WTC11 (cell line): ENCODE results near the gene HS3ST3A1. TPM values are rescaled to one million over a fixed set of nuclear protein-coding genes. Genes with fewer than 3 reads are reported as not detected.
A peak's percentile ranks its signal among the peaks of the same experiment; 100 is the strongest.

Experiments used
- ATAC-seq: fragments of 200-7000 bp; cut with Tn5 transposase; 2 replicates; pipeline ENCODE4 v1.10.0; 2021; ENCODE audit warnings: mild to moderate bottlenecking, moderate library complexity
- CTCF ChIA-PET: fragments of 300-600 bp; sonication (Branson Sonifier 250); formaldehyde crosslinking; loops from one replicate; lab custom pipeline; 2021; ENCODE audit warnings: antibody characterized with exemption; lab: Charles Lee
- POLR2A ChIA-PET: fragments of 350-600 bp; sonication (Branson Sonifier 250); formaldehyde crosslinking; loops from one replicate; lab custom pipeline; 2021; ENCODE audit warnings: antibody characterized with exemption; lab: Charles Lee
- DNase-seq: peaks from one replicate; pipeline ENCODE4 v3.0.0; 2021; ENCODE audit warnings: low spot score
- H3K27ac Mint-ChIP-seq: 2 replicates; pipeline ENCODE4 v1.8.0; 2021; ENCODE audit warnings: mixed read lengths
- H3K27me3 Mint-ChIP-seq: 2 replicates; pipeline ENCODE4 v1.8.0; 2021; ENCODE audit warnings: low read depth, mild to moderate bottlenecking, moderate library complexity, mixed read lengths
- H3K36me3 Mint-ChIP-seq: 2 replicates; pipeline ENCODE4 v1.8.0; 2021; ENCODE audit warnings: mixed read lengths
- H3K4me1 Mint-ChIP-seq: 2 replicates; pipeline ENCODE4 v1.8.0; 2022; ENCODE audit warnings: mixed read lengths
- H3K4me3 Mint-ChIP-seq: 2 replicates; pipeline ENCODE4 v1.8.0; 2021; ENCODE audit warnings: mild to moderate bottlenecking, moderate library complexity, mixed read lengths
- H3K9me3 Mint-ChIP-seq: 2 replicates; pipeline ENCODE4 v1.8.0; 2021; ENCODE audit warnings: mixed read lengths
- ATF2 ChIP-seq: sonication (generic); formaldehyde crosslinking; IDR thresholded peaks from 2 replicates; pipeline ENCODE4 v1.8.1; 2022; ENCODE audit warnings: low read depth, missing genetic modification reagents, borderline replicate concordance
- EMX1 ChIP-seq: fragments of 250-450 bp; sonication (Bioruptor Pico); IDR thresholded peaks from 2 replicates; pipeline ENCODE4 v1.8.0; 2021; ENCODE audit warnings: mild to moderate bottlenecking
- ERG ChIP-seq: fragments of 250-450 bp; sonication (Bioruptor Pico); IDR thresholded peaks from 2 replicates; pipeline ENCODE4 v1.8.0; 2021; ENCODE audit warnings: mild to moderate bottlenecking
- ESRRA ChIP-seq: sonication (generic); formaldehyde crosslinking; IDR thresholded peaks from 2 replicates; pipeline ENCODE4 v1.8.1; 2022; ENCODE audit warnings: mild to moderate bottlenecking, missing genetic modification reagents, borderline replicate concordance
- GTF2I ChIP-seq: fragments of 250-450 bp; sonication (Bioruptor Pico); conservative IDR thresholded peaks from 2 replicates; pipeline ENCODE4 v1.4.0; 2021; ENCODE audit warnings: mild to moderate bottlenecking
- IRF2 ChIP-seq: sonication (generic); formaldehyde crosslinking; IDR thresholded peaks from 2 replicates; pipeline ENCODE4 v1.8.0; 2022; ENCODE audit warnings: low read depth, missing genetic modification reagents, borderline replicate concordance
- KAT7 ChIP-seq: sonication (generic); formaldehyde crosslinking; IDR thresholded peaks from 2 replicates; pipeline ENCODE4 v1.8.1; 2023; ENCODE audit warnings: missing genetic modification reagents, mild to moderate bottlenecking, borderline replicate concordance
- NFATC4 ChIP-seq: fragments of 250-450 bp; sonication (Bioruptor Pico); IDR thresholded peaks from 2 replicates; pipeline ENCODE4 v1.9.0; 2021; ENCODE audit warnings: mild to moderate bottlenecking
- NR3C1 ChIP-seq: sonication (generic); formaldehyde crosslinking; conservative IDR thresholded peaks from 2 replicates; pipeline ENCODE4 v1.8.1; 2023; ENCODE audit warnings: low read depth, mild to moderate bottlenecking, missing genetic modification reagents
- STAT6 ChIP-seq: sonication (generic); formaldehyde crosslinking; conservative IDR thresholded peaks from 2 replicates; pipeline ENCODE4 v1.8.1; 2023; ENCODE audit warnings: mild to moderate bottlenecking, low read depth, missing genetic modification reagents, moderate library complexity
- TEAD1 ChIP-seq: sonication (generic); formaldehyde crosslinking; IDR thresholded peaks from 2 replicates; pipeline ENCODE4 v1.8.0; 2022; ENCODE audit warnings: mild to moderate bottlenecking, missing genetic modification reagents
- TEAD4 ChIP-seq: sonication (generic); formaldehyde crosslinking; IDR thresholded peaks from 2 replicates; pipeline ENCODE4 v1.8.0; 2022; ENCODE audit warnings: mild to moderate bottlenecking, missing genetic modification reagents
- ZBTB21 ChIP-seq: sonication (generic); formaldehyde crosslinking; IDR thresholded peaks from 2 replicates; pipeline ENCODE4 v1.8.1; 2023; ENCODE audit warnings: mild to moderate bottlenecking, missing genetic modification reagents, borderline replicate concordance
- ZNF281 ChIP-seq: sonication (generic); formaldehyde crosslinking; IDR thresholded peaks from 2 replicates; pipeline ENCODE4 v1.8.0; 2023; ENCODE audit warnings: mild to moderate bottlenecking, missing genetic modification reagents
- ZNF396 ChIP-seq: fragments of 250-450 bp; sonication (Bioruptor Pico); IDR thresholded peaks from 2 replicates; pipeline ENCODE4 v1.8.0; 2021; ENCODE audit warnings: mild to moderate bottlenecking, moderate library complexity, borderline replicate concordance
- total RNA-seq: library from RNA; stranded (reverse); gene quantifications from 3 replicates; pipeline ENCODE4 v1.2.3, GENCODE V29; 2021
- TF ChIP-seq, protein P1 (sequence below): sonication (generic); formaldehyde crosslinking; IDR thresholded peaks from 2 replicates; pipeline ENCODE4 v1.8.0; 2023; ENCODE audit warnings: missing genetic modification reagents, mild to moderate bottlenecking, borderline replicate concordance
- TF ChIP-seq, protein P2 (sequence below): sonication (generic); formaldehyde crosslinking; IDR thresholded peaks from 2 replicates; pipeline ENCODE4 v1.8.1; 2023; ENCODE audit warnings: mild to moderate bottlenecking, missing genetic modification reagents, moderate library complexity
- TF ChIP-seq, protein P3 (sequence below): sonication (generic); formaldehyde crosslinking; IDR thresholded peaks from 2 replicates; pipeline ENCODE4 v1.8.1; 2022; ENCODE audit warnings: mild to moderate bottlenecking, missing genetic modification reagents, moderate library complexity, borderline replicate concordance
- TF ChIP-seq, protein P4 (sequence below): fragments of 200-600 bp; IDR thresholded peaks from 2 replicates; pipeline ENCODE4 v1.8.0; 2022; ENCODE audit warnings: antibody characterized with exemption

HS3ST3A1 gene
- total RNA-seq, 1 experiment from 2014 or later = 9.7 TPM

- Mint-ChIP-seq H3K9me3 (no peaks in the 10 kb centered on the region), H3K27me3 (peaks cover 20% of the 10 kb centered on the region), H3K4me3 (peak overlapping the region; percentile 69), H3K27ac (no peak overlapping the region), H3K4me1 (peaks cover 34% of the 10 kb centered on the region), H3K36me3 (no peaks in the 10 kb centered on the region)
- ChIA-PET POLR2A (no interaction called here), CTCF (interaction anchor here (1.1 kb wide), 1 partner anchor 700 kb away, joined by 3 read pairs; the partner anchor contains the start of gene HS3ST3B1)
- DNase-seq (peak; percentile 37), ATAC-seq (peak; percentile 2; the same call in 1 of the 2 replicates)
- TF ChIP-seq ZNF396 (CRISPR knock-in tag) = no peak
- TF ChIP-seq TEAD1 (CRISPR knock-in tag) = no peak
- TF ChIP-seq ZNF281 (CRISPR knock-in tag) = no peak
- no peak for TF ChIP-seq NR3C1 (CRISPR knock-in tag)
- TF ChIP-seq IRF2 = no peak
- TF ChIP-seq EMX1 (CRISPR knock-in tag) = no peak
- TF ChIP-seq GTF2I (CRISPR knock-in tag) = no peak
- TF ChIP-seq STAT6 = no peak
- TF ChIP-seq, protein P1, sequence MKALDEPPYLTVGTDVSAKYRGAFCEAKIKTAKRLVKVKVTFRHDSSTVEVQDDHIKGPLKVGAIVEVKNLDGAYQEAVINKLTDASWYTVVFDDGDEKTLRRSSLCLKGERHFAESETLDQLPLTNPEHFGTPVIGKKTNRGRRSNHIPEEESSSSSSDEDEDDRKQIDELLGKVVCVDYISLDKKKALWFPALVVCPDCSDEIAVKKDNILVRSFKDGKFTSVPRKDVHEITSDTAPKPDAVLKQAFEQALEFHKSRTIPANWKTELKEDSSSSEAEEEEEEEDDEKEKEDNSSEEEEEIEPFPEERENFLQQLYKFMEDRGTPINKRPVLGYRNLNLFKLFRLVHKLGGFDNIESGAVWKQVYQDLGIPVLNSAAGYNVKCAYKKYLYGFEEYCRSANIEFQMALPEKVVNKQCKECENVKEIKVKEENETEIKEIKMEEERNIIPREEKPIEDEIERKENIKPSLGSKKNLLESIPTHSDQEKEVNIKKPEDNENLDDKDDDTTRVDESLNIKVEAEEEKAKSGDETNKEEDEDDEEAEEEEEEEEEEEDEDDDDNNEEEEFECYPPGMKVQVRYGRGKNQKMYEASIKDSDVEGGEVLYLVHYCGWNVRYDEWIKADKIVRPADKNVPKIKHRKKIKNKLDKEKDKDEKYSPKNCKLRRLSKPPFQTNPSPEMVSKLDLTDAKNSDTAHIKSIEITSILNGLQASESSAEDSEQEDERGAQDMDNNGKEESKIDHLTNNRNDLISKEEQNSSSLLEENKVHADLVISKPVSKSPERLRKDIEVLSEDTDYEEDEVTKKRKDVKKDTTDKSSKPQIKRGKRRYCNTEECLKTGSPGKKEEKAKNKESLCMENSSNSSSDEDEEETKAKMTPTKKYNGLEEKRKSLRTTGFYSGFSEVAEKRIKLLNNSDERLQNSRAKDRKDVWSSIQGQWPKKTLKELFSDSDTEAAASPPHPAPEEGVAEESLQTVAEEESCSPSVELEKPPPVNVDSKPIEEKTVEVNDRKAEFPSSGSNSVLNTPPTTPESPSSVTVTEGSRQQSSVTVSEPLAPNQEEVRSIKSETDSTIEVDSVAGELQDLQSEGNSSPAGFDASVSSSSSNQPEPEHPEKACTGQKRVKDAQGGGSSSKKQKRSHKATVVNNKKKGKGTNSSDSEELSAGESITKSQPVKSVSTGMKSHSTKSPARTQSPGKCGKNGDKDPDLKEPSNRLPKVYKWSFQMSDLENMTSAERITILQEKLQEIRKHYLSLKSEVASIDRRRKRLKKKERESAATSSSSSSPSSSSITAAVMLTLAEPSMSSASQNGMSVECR (CRISPR knock-in tag) = 0 out of 2 replicates have a peak, but pooled peaks have one; percentile 49
- peak; percentile 13; the same call in 1 of the 2 replicates for TF ChIP-seq ESRRA (CRISPR knock-in tag)
- no peak for TF ChIP-seq ERG (CRISPR knock-in tag)
- TF ChIP-seq, protein P2, sequence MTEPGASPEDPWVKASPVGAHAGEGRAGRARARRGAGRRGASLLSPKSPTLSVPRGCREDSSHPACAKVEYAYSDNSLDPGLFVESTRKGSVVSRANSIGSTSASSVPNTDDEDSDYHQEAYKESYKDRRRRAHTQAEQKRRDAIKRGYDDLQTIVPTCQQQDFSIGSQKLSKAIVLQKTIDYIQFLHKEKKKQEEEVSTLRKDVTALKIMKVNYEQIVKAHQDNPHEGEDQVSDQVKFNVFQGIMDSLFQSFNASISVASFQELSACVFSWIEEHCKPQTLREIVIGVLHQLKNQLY = no peak
- TF ChIP-seq, protein P3, sequence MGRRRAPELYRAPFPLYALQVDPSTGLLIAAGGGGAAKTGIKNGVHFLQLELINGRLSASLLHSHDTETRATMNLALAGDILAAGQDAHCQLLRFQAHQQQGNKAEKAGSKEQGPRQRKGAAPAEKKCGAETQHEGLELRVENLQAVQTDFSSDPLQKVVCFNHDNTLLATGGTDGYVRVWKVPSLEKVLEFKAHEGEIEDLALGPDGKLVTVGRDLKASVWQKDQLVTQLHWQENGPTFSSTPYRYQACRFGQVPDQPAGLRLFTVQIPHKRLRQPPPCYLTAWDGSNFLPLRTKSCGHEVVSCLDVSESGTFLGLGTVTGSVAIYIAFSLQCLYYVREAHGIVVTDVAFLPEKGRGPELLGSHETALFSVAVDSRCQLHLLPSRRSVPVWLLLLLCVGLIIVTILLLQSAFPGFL (CRISPR knock-in tag) = no peak
- no peak for TF ChIP-seq TEAD4 (CRISPR knock-in tag)
- no peak for TF ChIP-seq NFATC4 (CRISPR knock-in tag)
- no peak for TF ChIP-seq ZBTB21 (CRISPR knock-in tag)
- TF ChIP-seq, protein P4, sequence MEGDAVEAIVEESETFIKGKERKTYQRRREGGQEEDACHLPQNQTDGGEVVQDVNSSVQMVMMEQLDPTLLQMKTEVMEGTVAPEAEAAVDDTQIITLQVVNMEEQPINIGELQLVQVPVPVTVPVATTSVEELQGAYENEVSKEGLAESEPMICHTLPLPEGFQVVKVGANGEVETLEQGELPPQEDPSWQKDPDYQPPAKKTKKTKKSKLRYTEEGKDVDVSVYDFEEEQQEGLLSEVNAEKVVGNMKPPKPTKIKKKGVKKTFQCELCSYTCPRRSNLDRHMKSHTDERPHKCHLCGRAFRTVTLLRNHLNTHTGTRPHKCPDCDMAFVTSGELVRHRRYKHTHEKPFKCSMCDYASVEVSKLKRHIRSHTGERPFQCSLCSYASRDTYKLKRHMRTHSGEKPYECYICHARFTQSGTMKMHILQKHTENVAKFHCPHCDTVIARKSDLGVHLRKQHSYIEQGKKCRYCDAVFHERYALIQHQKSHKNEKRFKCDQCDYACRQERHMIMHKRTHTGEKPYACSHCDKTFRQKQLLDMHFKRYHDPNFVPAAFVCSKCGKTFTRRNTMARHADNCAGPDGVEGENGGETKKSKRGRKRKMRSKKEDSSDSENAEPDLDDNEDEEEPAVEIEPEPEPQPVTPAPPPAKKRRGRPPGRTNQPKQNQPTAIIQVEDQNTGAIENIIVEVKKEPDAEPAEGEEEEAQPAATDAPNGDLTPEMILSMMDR = no peak
- TF ChIP-seq ATF2 = no peak
- 0 out of 2 replicates have a peak, but pooled peaks have one; percentile 37 for TF ChIP-seq KAT7 (CRISPR knock-in tag)
Observed at GRCh38 chr17:13600475-13601321, 1.0 kb downstream of the HS3ST3A1 start.
